Retinal pigment epithelial cell (primary cell): ENCODE data around the gene FAM149A.

Experiments used
- DNase-seq: peaks from one replicate; pipeline ENCODE4 v3.0.0-alpha.2; 2010; ENCODE audit warnings: low read depth
- H3K4me3 ChIP-seq: 2 replicates; pipeline ENCODE4 v1.5.1; 2011; ENCODE audit warnings: mild to moderate bottlenecking, low read length, control low read depth, moderate library complexity
- CTCF ChIP-seq: conservative IDR thresholded peaks from 2 replicates; pipeline ENCODE4 v1.5.1; 2011; ENCODE audit warnings: low read depth, low read length, control low read depth, inconsistent platforms

The FAM149A gene

GRCh38 chr4:186216465-186217024 is 112.0 kb downstream of the FAM149A start:
- no peak overlapping the region for H3K4me3 ChIP-seq
- no peak for TF ChIP-seq CTCF
- no peak for DNase-seq

GRCh38 chr4:186217733-186218293 is 113.3 kb downstream of the FAM149A start:
- no peak overlapping the region for H3K4me3 ChIP-seq
- no peak for TF ChIP-seq CTCF
- DNase-seq: no peak

- no peak overlapping the region for H3K4me3 ChIP-seq
These were observed 117.1 kb downstream of the FAM149A start for GRCh38 chr4:186221624-186222023.

More at GRCh38 chr4:186221624-186222023, 117.1 kb downstream of the FAM149A start:
- DNase-seq: no peak
- no peak for TF ChIP-seq CTCF
